Measurements from ENCODE around the gene ACTL6B. TPM values are rescaled to one million over a fixed set of nuclear protein-coding genes. Genes with fewer than 3 reads are reported as not detected.
A peak's percentile ranks its signal among the peaks of the same experiment; 100 is the strongest.
"Not testable (repeated sequence)": the region's sequence is repeated elsewhere in the genome, so short reads cannot be mapped to it uniquely, and the experiment has no call there.

The ACTL6B gene
- total RNA-seq, 2 experiments from 2014 or later: not detected

DNA sequence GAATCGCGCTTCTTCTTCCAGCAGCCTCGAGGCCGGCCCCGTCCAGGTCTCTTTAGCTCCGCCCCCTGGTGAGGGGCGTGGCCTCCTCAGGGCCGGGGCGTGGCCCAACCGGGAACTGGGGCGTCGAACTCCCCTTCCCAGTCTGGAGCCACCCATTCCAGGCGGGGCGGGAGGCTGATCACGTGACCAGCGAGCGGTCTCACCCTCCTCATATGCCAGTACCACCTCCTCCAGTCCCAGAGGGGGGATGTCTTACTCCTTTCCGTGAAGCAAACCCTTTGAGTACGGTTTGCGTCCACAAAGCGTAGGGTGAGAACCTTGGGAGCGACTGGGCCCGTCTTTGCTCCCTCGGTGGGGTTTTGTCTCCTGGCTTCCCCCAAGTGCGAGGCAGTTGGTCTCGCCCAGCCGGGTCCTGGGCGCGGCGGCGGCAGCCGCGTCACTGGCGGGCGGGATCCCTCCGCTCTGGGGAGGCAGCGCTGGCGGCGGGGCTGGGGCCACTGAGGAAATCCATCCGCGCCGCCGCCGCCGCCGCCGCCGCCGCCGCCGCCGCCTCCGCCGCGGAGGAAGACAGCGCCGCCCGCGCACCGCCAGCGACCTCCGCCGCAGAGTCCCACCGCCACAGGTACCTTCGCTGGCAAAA is 17.2 kb upstream of the ACTL6B start, which contains the start of gene GNB2:
GNB2 (plus strand) TSS at position 439 of the 640 bp plus-strand sequence. CDS start 2,526 bp downstream, outside the sequence.
- DNase-seq (peak; percentile 100), ATAC-seq (ENCODE audit: low read depth) (peak; percentile 64)
- H3K36me3 Mint-ChIP-seq: peaks cover 14% of the 10 kb centered on the region
- no peaks in the 10 kb centered on the region for H3K9me3 Mint-ChIP-seq
- H3K27ac Mint-ChIP-seq: peak within 1 kb of the TSS; percentile 95
- POLR2A ChIA-PET: interaction anchor here (0.7 to 1.6 kb wide), 10 partner anchors 10 to 573 kb away, joined by 3 to 13 read pairs (median 6); partner anchors contain the start of genes GIGYF1, MEPCE, MOSPD3 and POP7
- H3K4me3 Mint-ChIP-seq: peak within 1 kb of the TSS; percentile 98
- H3K27me3 Mint-ChIP-seq: peaks cover 7% of the 10 kb centered on the region
- peaks cover 16% of the 10 kb centered on the region for H3K4me1 Mint-ChIP-seq

DNA sequence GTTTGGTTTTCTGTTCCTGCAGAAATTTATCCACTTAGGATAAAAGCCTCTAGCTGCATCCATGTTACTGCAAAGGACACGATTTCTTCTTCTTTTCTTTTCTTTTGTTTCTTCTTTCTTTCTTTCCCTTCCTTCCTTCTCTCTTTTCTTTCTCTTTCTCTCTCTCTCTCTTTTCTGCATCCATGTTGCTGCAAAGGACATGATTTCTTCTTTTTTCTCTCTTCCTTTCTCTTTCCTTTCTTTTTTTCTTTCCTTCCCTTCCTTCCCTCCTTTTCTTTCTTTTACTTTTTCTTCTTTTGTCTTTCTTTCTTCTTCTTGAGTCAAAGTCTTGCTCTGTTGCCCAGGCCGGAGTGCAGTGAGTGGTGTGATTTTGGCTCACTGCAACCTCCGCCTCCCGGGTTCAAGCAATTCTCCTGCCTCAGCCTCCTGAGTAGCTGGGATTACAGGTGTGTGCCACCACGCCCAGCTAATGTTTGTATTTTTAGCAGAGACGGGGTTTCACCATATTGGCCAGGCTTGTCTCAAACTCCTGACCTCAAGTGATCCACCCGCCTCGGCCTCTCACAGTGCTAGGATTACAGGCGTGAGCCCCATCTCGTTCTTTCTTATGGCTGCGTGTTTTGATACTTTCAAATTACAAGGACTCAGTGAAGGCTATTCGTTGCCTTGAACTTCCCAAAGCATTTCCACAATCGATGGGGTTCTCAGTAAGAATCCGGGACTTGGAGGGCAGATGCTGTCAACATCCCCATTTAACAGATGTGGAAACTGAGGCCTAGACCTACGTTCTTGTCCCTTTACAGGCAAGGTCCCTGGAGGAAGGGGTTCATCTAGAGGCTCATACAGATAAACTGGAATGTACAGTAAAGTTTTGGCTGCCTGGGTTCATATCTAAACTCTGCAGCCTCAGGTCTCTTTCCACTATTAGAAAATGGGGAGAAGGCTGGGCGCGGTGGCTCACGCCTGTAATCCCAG is 15.4 kb upstream of the ACTL6B start:
- POLR2A ChIA-PET: interaction anchor here (1.6 kb wide), 2 partner anchors 37 to 39 kb away, joined by 13 read pairs; no protein-coding TSS in a partner anchor
- no peak overlapping the region for H3K4me3 Mint-ChIP-seq
- H3K27me3 Mint-ChIP-seq: peaks cover 11% of the 10 kb centered on the region
- H3K4me1 Mint-ChIP-seq: peaks cover 13% of the 10 kb centered on the region
- H3K36me3 Mint-ChIP-seq: peaks cover 7% of the 10 kb centered on the region
- DNase-seq (no peak), ATAC-seq (ENCODE audit: low read depth) (no peak)
- no peak overlapping the region for H3K27ac Mint-ChIP-seq
- no peaks in the 10 kb centered on the region for H3K9me3 Mint-ChIP-seq

DNA sequence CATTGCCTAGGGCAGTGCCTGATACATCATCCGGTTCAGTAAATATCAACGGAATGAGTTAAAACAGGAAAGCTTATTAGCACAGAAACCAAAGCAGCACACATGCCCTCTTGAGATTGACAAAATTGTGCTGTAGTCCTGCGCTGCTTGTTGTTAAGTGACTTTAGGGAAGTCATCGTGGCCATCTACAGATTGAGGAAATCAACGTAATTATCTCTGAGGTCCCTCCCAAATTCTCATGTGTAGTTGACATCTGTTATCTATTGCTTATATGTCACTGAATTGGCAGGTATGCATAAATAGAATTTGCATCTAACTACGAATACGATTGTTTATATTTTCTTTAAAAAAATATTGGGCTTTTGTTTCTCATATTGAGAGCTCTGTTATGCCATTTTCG is 13.8 kb upstream of the ACTL6B start:
- Mint-ChIP-seq H3K36me3 (peaks cover 1% of the 10 kb centered on the region), H3K9me3 (no peaks in the 10 kb centered on the region), H3K4me3 (no peak overlapping the region), H3K4me1 (peaks cover 9% of the 10 kb centered on the region), H3K27me3 (peaks cover 13% of the 10 kb centered on the region), H3K27ac (no peak overlapping the region)
- POLR2A ChIA-PET: interaction anchor here (1.2 kb wide), 1 partner anchor 36 kb away, joined by 4 read pairs; the partner anchor contains the start of gene POP7
- DNase-seq (no peak), ATAC-seq (ENCODE audit: low read depth) (no peak)

DNA sequence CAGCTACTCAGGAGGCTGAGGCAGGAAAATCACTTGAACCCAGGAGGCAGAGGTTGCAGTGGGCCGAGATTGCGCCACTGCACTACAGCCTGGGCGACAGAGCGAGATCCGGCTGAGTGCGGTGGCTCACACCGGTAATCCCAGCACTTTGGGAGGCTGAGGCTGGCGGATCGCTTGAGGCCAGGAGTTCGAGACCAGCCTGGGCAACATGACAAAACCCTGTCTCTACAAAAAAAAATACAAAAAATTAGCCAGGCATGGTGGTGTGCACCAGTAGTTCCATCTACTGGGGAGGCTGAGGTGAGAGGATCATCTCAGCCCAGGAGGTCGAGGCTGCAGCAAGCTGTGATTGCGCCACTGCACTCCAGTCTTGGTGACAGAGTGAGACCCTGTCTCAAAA is 12.9 kb upstream of the ACTL6B start:
- H3K4me3 Mint-ChIP-seq; H3K27ac Mint-ChIP-seq; POLR2A ChIA-PET; H3K4me1 Mint-ChIP-seq; ATAC-seq (ENCODE audit: low read depth); H3K9me3 Mint-ChIP-seq; H3K36me3 Mint-ChIP-seq; DNase-seq: not testable (repeated sequence)
- H3K27me3 Mint-ChIP-seq: peaks cover 13% of the 10 kb centered on the region

DNA sequence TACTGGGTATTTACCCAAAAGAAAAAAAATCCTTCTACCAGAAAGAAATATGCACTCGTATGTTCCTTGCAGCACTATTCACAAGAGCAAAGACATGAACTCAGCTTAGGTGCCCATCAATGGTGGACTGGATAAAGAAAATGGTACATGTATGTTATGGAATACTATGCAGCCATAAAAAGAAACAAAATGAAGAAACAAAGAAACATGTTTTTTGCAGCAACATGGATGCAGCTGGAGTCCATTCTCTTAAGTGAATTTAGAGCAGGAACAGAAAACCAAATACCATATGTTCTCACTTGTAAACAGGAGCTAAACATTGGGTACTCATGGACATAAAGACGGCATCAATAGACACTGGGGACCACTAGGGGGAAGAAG is 11.8 kb upstream of the ACTL6B start:
- DNase-seq (no peak), ATAC-seq (ENCODE audit: low read depth) (no peak)
- Mint-ChIP-seq H3K36me3 (no peaks in the 10 kb centered on the region), H3K4me3 (no peak overlapping the region), H3K27ac (no peak overlapping the region), H3K27me3 (peaks cover 13% of the 10 kb centered on the region), H3K4me1 (peaks cover 9% of the 10 kb centered on the region), H3K9me3 (no peaks in the 10 kb centered on the region)
- POLR2A ChIA-PET: no interaction called here

DNA sequence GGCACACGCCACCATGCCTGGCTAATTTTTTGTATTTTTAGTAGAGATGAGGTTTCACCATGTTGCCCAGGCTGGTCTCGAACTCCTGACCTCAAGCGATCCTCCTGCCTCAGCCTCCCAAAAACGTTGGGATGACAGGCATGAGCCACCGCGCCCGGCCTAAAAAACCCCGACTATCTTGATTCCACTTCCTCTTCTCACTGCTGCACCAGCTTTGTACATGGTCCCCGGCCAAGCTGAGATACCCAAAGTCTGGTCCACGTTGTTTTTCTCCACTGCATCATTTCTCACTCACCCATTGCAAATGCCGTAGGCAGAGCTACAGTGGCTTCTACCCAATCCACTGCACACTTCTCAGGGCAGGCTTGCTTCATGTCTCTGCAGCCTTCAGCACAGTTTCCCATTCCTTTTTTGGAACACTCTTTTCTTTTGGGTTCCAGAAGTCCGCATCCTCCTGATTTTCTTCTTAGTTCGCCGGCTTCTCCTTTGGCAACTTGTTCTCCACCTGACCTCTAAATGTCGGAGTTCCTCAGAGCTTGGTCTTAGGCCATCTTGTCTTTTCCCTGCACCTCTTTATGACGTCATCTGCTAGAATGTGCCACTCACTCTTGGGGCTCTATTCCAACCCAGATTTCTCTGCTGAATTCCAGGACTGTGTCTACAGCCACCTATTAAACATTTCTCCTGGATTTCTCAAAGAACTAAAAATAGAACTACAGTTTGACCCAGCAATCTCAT is 11.3 kb upstream of the ACTL6B start:
- no peak for DNase-seq
- H3K27me3 Mint-ChIP-seq: peaks cover 13% of the 10 kb centered on the region
- H3K27ac Mint-ChIP-seq: no peak overlapping the region

DNA sequence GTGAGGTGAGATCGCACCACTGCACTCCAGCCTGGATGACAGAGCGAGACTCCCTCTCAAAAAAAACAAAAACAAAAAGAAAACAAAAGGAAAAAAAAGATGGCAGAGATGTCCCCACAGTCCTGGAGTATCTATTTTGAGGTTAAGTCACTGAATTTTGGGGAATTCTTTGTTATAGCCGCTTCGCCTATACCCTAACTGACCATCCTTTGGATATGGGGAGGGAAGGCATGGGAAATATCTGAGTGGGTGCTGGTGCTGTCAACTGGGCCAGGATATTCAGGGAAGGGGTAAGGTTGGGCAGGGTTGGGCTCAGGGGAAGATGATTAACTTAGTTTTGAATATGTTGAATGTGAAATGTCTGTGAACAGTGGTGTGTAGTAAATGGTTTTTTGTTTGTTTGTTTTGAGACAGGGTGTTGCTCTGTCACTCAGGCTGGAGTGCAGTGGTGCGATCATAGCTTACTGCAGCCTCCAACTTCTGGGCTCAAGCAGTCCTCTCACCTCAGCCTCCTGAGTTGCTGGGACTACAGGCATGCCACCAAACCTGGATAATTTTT is 9.0 kb upstream of the ACTL6B start:
- H3K27ac Mint-ChIP-seq: no peak overlapping the region
- H3K36me3 Mint-ChIP-seq: no peaks in the 10 kb centered on the region
- peaks cover 5% of the 10 kb centered on the region for H3K4me1 Mint-ChIP-seq
- no peak overlapping the region for H3K4me3 Mint-ChIP-seq
- POLR2A ChIA-PET: no interaction called here
- H3K9me3 Mint-ChIP-seq: no peaks in the 10 kb centered on the region
- peaks cover 8% of the 10 kb centered on the region for H3K27me3 Mint-ChIP-seq
- ATAC-seq (ENCODE audit: low read depth): no peak
- no peak for DNase-seq

More for the DNA sequence above, 11.3 kb upstream of the ACTL6B start:
- ATAC-seq (ENCODE audit: low read depth): no peak
- no peak overlapping the region for H3K4me3 Mint-ChIP-seq
- H3K36me3 Mint-ChIP-seq: no peaks in the 10 kb centered on the region
- peaks cover 9% of the 10 kb centered on the region for H3K4me1 Mint-ChIP-seq
- POLR2A ChIA-PET: no interaction called here
- H3K9me3 Mint-ChIP-seq: no peaks in the 10 kb centered on the region

DNA sequence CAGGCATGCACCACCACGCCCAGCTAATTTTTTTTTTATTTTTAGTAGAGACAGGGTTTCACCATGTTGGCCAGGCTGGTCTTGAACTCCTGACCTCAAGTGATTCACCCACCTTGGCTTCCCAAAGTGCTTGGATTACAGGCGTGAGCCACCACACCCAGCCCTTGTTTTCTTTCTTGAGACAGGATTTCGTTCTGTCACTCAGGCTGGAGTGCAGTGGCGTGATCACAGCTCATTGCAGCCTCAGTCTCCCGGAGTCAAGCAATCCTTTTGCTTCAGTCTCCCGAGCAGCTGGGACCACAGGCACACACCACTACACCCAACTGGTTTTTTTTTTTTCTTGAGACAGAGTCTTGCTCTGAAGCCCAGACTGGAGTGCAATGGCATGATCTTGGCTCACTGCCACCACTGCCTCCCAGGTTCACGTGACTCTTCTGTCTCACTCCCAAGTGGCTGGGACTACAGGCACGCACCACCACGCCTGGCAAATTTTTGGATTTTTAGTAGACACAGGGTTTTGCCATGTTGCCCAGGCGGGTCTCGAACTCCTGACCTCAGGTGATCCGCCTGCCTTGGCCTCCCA is 6.0 kb upstream of the ACTL6B start:
- DNase-seq; H3K27ac Mint-ChIP-seq; ATAC-seq (ENCODE audit: low read depth); POLR2A ChIA-PET; H3K4me1 Mint-ChIP-seq; H3K4me3 Mint-ChIP-seq; H3K36me3 Mint-ChIP-seq; H3K9me3 Mint-ChIP-seq: not testable (repeated sequence)
- H3K27me3 Mint-ChIP-seq: peaks cover 23% of the 10 kb centered on the region

DNA sequence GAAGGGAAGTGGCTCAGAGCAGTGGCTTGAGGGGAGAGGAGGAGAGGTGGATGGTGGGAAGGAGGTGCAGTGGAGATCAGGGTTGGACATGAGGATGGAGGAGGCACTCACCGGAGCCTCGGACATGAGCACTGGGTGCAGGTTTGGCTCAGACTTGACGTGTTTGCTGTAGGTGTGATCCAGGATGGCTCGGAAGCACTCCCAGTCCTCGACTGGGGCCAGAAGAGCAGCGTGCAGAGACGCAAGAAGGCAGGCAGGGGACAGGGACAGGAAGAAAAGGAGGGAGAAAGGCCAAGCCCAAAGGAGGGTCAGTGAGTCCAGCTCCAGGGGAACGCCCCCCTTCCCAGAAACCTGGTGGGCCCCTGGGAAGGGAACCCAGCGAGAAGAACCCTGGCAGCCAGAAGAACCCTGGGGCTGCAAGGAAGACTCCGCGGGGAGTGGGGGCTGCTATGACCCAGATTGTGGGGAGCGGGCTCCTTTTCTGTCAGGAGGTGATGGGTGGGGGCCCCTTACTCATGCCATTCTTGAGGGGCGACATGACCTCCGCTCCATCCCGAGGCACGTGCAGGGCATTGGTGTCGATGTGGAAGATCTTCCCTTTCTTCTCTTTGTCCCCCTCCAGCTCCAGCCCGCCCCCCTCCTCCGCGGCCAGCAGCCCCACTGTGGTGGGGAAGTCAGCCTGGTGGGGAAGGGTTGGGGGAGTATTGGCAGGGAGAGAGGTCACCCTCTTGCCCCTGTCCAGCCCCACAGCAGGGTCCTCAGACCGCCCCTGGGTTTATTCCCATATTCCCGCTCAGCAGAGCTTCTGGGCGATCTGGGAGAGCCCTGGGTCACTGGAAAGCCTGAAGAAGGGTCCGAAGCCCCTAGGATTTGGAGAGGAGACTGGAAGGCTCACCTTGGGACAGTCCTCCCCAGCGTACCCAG is 1.1 kb downstream of the ACTL6B start:
- Mint-ChIP-seq H3K36me3 (no peaks in the 10 kb centered on the region), H3K9me3 (no peaks in the 10 kb centered on the region), H3K4me3 (no peak overlapping the region), H3K27ac (no peak overlapping the region), H3K27me3 (peaks cover 55% of the 10 kb centered on the region), H3K4me1 (peaks cover 4% of the 10 kb centered on the region)
- POLR2A ChIA-PET: no interaction called here
- no peak for DNase-seq
- no peak for ATAC-seq (ENCODE audit: low read depth)

DNA sequence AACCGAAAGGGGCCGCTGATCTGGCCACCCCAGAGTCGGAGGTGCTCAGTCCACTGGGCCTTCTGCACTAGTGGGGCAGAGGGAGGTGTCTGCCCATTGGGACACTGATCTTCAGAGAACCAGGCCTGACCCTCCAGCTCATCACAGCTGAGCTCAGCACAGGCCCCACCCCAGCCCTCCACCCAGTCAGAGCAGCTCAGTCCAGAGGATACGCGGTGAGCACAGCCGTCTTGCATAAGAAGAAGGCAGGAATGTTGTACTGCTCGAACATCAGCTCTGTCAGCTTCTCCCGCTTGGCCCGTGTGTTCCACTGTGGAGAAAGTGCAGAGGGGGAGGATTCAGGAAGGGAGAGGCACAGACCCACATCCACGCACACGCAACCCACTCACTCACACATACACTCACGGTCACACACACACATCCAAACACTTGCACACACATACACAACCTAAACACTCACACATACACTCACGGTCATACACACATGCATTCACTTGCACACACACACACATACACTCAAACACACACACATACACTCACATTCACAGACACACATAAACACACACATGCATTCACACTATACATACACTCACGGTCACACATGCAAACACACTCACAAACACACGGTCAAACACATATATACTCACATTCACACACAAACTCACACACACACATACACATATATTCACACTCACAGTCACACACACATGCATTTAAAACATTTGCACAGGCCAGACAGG is 6.3 kb downstream of the ACTL6B start:
- no peaks in the 10 kb centered on the region for H3K36me3 Mint-ChIP-seq
- peaks cover 19% of the 10 kb centered on the region for H3K27me3 Mint-ChIP-seq
- POLR2A ChIA-PET: interaction anchor here (0.6 kb wide), 1 partner anchor 24 kb away, joined by 3 read pairs; no protein-coding TSS in a partner anchor
- H3K27ac Mint-ChIP-seq: no peak overlapping the region
- no peaks in the 10 kb centered on the region for H3K9me3 Mint-ChIP-seq
- ATAC-seq (ENCODE audit: low read depth): no peak
- no peak for DNase-seq
- H3K4me3 Mint-ChIP-seq: no peak overlapping the region
- H3K4me1 Mint-ChIP-seq: peaks cover 2% of the 10 kb centered on the region

DNA sequence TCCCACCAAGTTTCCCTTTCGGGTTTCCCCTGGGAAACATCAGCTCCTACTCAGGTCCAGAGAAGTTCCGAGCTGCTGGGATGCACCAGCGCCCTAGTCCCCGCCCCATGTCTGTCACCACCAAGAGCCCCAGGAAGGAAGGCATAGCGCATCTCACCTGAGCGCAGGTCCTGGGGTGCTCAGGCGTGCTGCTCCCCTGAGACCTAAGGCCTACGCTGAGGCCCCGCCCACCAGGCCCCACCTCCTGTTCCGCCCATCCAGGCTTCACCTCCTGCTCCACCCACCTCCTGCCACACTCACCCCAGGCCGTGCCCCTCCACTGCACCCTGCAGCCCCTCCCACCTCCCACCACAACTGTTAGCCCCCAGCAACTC is 13.7 kb downstream of the ACTL6B start:
- no peak for DNase-seq
- H3K27ac Mint-ChIP-seq: no peak overlapping the region
- H3K4me1 Mint-ChIP-seq: no peaks in the 10 kb centered on the region

More for the DNA sequence above, 13.7 kb downstream of the ACTL6B start:
- POLR2A ChIA-PET: no interaction called here
- Mint-ChIP-seq H3K27me3 (peaks cover under 1% of the 10 kb centered on the region), H3K36me3 (no peaks in the 10 kb centered on the region), H3K4me3 (no peak overlapping the region), H3K9me3 (no peaks in the 10 kb centered on the region)
- ATAC-seq (ENCODE audit: low read depth): peak; percentile 63
